GM18517 (cell line): Measurements from ENCODE around the gene SPCS3.
"Not testable (repeated sequence)": the region's sequence is repeated elsewhere in the genome, so short reads cannot be mapped to it uniquely, and the experiment has no call there.

ENCODE experiments used
- ATAC-seq: cut with Tn5 transposase; IDR thresholded peaks from one replicate; pipeline ENCODE4 v1.9.1; 2021; ENCODE audit warnings: mild to moderate bottlenecking, moderate library complexity; ENCODE audit not compliant: unreplicated experiment

Gene SPCS3

DNA sequence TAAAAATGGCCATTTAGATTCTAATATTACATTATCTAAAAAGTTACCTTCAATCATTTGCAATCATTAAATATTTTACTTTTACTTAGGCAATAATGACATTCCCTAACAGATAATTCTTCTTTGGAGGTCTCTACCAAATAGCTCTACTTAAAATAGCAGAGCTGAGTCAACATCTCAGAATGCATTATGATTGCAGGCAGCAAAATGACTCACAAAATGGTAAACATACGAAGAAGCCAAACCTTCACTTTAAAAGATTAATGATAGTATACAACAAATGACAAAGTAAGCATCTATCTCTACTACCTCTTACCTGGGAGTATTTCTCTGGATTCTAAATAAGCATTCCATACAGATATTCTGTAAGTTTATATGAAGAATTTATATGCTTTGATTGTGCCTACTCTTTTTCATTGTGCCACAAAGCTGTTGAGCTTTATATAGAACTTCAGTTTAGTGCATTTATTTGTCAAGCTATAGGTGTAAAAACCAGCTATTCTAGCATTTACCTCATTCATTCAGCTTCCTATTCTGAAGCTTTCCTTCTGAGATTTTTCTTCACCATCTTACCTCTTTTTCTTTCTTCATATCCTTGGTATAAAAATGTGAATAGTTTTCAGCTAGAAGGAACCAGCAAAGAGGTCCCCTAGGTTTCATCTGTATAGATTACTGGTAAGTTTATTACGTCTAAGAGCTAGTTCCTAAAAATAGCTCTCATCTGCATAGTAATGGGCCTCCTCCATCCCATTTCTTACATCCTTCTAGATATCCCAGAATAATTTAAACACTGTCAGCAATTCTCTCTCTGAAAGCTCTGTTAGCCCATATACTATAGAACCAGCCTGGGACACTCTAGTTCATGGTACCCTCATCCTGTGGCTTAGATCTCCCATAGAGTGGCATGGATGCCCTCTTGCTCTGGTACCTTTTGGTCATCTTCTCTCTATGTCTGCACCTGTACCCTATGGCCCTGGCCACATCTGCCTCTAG is 17.2 kb upstream of the SPCS3 start:
- ATAC-seq = no peak

DNA sequence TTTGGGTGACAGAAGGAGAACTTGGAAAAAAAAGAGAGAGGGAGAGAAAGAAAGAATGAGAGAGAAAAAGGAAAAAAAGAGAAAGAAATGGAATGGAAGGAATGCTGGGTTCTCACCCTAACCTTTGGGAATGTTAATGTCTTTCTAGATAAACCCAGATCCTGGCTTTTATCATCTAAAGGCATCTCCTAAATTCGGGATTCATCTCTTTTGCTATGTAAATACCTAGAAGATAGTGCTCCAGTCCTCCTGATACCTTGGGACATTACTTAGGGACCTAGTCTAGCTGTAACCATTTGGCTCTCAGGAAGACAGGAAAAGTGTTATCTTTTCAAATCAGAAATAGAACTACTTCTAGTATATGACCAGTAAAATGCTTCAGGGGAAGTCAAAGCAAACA is 15.8 kb upstream of the SPCS3 start:
- ATAC-seq = no peak

DNA sequence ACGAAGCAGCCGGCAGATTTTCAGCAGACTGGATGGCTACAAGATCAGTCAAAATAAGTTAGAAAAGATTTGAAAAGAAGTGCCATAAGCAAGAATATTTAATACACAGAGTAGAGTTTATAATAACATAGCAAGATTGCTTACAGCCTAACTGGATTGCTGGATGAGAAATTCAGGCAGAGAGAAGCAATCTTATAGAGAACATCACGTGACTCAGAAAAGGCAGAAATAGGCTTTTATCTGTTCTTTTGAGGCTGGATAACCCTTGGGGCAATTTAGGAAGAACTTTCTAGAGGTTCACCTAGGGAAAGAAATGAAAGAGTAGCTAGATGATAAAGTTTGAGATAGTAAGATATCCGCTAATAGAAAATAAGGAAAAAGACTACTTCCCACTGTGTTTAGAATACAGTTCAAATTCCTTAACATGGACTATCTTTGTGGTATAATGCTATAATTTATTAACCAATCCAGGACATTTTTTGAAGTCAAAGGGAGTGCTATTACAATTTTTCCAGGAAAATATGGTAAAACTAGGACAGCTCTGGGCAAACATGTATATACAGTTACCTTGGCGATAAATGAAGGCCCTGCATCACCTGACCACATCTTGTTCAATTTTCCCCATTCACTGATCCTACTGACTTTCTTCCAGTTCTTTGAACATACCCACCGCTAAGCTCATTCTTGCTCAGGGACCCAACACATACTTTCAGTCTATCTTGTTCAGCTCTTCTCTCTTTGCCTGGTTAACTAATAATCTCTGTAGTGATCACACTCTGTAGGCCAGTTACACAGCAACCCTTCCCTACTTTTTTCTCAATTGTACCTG is 12.7 kb upstream of the SPCS3 start:
- no peak for ATAC-seq

DNA sequence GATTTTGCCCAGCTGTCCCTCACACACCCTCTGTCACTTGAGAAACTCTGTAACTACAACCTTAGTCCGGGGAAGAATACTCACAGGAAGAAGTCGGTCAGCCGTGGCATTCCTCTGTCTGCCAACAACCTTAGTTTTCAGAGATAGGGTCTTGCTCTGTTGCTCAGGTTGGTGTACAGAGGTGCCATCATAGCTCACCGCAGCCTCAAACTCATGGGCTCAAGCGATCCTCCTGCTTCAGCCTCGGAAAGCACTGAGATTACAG is 12.2 kb upstream of the SPCS3 start:
- ATAC-seq = no peak

DNA sequence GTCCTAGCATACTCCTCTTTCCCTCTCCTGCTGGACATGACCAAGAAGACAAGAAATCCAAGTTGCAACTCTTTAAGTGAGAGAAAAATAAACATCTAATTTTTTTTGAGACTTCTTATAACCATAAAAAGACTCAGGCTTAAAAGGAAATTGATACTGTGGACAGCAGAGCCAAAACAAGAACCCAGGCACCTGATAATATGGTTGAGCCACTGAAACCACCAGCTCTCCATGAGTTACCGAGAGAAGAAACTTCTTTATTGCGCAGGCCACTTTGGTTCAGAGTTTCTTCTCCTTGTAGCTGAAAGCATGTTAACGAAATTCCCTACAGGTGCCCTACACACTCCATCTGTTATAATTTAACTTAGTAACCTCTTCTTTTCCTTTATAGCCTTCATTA is 11.3 kb upstream of the SPCS3 start:
- ATAC-seq = peak; percentile 42

DNA sequence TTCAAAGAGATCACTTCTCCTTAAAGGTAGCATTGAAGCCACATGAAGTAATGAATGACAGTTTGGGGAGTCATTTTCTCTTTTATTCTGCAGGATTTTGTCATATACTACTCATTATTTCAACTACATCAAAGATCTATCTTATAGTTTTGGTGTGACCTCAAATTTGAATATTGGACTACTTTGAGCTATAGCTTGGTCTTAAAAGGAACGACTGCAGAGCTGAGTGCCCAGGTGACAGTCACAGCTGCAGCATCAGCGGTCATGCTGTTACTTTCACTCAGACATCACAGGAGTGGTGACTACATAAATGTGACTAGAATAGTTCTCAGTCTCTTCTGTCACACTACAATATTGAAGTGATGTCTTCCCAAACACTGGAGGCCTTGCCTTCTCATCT is 10.7 kb upstream of the SPCS3 start:
- peak; percentile 98 for ATAC-seq

DNA sequence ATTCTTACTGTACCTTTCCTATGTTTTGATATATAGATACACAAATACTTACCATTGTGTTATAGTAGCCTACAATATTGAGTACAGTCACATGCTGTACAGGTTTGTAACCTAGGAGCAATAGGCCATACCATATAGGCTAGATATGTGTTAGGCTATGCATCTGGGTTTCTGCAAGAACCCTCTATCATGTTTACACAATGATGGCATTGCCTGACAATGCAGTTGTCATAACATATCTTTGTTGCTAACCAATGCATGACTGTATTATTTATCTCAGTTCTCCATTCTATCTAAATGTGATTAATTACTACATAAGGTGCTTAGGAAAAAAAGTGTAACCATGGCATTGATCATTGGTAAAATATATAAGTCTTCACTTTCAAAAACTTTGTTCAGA is 10.0 kb upstream of the SPCS3 start:
- no peak for ATAC-seq

DNA sequence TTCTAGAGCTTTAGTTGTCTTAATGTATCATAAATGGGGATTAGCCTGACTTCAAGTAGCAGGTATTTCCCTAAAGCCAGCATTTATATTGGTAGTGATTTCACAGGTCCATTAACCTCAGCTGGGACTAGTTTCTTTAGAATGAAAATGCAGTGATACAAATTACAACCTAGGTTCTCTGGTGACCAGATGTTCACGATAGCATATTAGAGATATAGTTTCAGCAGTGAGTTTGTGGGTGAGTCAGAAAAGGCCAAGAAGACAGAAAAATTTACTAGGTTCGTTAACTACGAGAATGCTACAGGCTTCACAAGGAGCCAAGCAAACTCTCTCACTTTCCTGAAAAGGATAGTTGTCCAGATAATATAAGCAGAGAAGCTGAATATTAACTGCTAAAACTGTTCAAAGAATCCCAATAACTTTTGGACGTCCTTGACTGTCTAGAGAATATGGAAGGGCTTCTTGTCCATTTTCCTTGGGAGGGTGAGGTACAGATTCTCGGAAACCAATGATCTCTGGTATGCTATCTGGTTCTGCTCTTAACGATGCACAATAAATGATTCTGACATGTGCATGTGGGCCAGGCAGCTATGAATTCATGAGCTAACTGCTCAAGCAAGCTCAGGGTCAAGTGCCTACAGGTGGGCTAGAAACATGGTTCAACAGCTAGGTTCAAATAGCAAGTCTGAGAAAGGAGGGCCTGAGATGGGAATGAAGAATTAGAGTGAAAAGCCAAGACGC is 6.0 kb upstream of the SPCS3 start:
- no peak for ATAC-seq

DNA sequence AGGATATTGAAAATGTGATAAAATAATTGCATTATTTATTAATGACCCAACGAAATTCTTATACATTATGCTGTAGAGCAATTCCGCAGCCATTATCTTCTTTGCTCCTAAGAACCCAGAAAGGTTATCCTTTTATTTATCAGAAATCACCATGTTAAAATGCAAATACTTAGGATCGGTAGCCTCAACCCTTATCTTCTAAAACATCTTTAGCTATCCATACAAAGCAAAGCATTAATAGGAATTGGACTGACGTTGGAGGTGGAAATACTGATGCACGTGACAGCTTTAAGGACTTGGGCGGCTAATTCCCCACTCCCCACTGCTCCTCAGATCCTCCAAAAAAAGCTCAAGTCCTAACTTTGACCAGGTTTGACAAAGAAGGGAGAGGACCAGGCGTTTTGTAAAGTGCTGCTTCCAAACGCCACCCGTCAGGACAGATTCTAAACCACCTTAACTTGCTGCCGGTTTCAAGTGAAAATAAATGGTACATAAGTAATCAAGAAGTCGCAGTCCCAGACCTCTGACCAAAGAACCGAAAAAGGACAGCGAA is 539 bp upstream of the SPCS3 start:
- ATAC-seq = no peak

DNA sequence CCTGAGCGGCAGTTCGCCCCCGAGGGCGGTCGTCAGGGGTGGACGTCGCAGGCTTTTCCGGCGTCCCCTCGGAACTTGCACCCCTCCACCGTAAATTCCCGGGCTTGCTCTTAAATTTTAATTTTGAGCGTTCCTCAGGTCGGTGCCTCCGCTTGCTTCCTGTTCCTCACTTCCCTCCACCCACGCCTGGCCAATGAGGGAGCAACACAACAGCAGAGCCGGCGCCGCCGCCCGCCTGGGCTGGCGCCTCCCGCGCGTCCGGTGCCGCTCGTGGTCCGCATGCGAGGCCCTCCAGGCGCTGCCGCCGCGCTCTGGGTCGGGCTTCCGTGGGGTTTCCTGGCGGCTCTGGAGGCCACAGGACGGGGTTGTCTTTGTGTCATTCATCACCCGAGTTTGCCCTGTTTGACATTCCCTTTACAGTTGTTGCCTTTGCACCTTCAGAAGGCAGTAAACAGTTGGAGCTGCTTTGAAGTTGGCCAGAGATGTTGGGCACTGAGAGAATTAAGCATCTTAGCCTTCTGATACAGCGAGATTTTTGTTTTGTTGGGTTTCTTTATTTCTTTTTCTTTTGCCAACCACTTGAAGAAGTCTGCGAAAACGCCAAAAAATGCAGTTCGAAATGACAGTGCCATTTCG is 692 bp downstream of the SPCS3 start:
- ATAC-seq = peak; percentile 76

DNA sequence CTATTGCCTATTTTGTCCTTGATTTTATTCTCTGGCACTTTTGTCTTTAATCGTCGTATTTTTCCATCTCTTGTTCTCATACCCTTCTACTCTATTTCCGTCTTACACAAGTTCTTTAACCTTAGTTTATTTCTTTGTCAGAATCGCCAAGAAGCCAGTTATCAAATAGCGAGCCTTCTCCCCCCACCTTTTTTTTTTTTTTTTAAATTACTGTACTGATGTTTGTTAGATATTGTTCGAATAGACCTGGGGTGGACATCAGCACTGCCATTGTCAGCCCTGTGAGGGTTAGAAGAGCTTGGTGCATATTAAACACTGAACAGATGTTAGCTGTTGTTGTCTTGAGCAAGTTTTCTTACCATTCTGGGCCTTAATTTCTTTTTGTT is 1.2 kb downstream of the SPCS3 start:
- no peak for ATAC-seq

DNA sequence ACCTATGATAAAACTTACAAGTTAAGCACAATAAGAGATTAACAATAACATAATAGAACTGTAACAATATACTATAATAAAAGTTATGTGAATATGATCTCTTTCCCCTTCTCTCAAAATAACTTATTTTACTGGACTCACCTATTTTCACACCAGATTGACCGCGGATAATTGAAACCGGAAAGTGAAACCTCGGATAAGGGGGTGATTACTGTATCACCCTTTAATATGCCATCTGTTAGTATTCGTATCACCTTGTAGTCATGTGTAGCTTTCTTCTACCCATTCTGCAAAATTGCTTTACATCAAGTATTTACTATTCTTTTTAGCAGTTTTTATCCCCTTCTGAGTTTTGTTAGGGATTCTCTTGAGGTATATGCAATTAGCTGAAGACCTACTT is 1.8 kb downstream of the SPCS3 start:
- no peak for ATAC-seq

DNA sequence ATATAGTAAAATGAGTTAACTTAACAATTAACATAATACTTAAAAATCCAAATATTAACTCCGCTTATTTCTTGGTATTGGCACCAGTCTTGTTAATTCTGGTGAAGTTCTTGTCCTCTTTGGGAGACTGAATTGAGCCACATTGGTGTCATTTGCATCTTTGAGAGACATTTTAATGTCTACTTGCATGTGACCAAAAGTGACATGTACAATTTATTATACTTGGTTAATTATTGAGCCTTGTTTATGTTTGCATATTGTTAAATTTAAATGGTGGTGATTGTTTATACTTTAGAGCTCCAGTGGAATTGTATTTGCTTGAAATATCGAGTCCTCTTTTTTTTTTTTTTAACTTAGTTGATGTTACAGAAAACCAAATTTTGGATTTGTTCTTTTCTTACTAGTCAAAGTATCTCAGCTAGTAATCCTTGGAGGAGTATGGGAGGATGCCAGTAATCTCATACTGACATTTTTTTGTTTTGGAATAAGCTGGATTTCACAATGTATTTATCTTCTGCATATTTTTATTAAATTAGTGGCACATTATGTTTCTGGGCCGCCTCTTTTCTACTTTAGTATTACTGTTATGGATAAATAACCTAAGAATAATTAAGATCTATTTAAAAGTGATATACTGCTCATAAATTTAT is 3.9 kb downstream of the SPCS3 start:
- no peak for ATAC-seq

DNA sequence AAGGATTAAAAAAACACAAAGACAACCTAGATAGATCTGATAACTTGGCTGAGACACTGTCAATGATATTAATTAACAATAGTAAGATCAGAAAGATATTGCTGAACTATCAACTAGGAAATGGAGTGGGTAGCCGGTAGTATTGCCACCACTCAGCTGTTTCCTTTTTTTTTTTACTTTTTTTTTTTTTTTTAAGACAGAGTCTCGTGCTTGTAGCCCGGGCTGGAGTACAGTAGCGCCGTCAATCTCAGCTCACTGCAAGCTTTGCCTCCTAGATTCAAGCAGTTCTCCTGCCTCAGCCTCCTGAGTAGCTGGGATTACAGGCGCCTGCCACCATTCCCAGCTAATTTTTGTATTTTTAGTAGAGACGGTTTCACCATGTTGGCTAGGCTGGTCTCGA is 5.1 kb downstream of the SPCS3 start:
- not testable (repeated sequence) for ATAC-seq

DNA sequence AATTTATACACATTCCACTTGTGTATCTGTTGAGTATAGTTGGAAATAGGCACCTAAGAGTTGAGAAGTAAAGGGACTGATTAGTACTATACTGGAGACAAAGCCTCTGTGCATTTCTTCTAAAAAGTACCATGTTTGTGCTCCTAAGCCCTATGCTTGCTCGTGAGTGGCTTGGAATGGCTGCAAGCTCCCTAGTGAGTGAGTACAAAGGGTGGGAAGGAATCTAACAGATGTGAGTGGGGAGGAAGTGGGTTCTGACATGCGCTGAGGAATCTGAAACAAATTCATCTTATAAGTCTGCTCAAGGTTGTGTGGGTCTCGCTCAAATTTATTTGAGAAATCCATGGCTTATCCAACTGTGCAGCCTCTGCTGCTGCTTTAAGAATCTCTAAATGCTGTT is 13.3 kb downstream of the SPCS3 start:
- ATAC-seq = no peak

DNA sequence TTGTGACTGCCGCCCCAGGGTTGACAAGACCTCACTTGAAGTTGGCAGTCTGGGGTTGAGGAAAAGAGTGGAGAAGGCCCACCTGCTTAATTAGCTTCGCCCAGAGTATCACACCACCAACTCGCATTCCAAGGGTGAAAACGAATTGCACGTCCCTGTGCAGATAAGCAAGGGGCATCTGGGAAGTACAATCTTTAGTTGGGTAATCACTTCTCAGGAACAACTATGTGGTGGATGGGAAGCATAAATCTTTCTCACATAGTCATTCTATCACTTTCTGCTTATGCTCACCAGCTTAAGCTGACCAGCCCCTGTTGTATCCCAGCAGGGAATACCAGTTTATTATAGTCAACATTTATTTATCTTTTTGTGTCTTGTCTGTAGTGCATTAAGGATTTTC is 14.3 kb downstream of the SPCS3 start:
- no peak for ATAC-seq

DNA sequence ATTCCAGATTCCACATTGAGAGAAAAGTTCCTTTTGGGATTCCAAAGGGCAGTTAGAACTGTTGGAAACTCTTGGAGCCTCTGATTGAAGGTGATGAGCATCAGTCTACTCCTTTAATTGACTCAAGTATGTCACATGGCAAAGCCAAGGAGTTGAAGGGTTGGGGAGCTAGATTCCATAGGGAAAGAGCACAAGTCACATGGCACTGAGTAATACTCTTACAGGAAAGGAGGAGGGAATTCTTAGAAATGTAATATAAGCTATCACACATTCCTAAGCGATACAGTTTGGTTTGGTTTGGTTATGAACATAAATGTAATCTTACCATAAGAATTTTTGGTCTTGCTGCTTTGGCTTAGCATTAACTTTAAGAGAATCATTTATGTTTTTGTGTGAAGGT is 15.7 kb downstream of the SPCS3 start:
- no peak for ATAC-seq

DNA sequence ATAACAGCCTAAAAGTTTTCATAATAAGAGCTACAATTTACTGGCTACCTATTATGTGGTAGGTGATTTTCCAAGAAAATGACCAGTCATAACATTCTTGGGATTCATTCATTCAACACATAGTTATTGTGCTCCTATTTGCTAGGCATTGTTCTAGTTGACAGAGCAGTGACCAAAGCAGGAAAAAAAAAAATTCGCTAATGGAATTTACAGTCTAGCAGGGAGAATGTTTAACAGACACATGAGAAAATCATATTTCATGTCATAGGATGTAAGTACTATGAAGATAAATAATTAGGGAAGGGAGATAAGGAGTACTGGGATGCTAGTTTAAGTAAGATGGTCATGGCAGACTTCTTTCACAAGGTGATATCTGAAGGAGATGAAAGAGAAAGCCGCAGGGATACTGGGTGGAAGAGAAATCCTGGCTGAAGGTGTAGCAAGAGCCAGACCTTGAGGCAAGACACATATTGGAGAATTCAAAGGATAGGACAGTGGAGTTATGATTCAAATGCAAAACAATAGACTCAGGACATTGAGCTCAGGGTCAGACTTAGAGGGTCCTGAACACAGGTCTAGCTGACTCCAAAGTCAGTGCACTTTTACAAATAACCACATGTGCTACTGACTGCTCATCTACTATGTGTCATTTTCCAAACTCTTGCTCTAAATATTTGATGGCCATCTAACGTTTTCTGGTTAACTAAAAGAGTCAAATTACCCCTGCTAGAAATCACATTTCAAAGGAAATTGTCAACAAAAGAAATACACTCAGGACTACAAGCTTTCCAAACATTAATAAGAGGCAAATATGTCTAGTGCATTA is 20.4 kb downstream of the SPCS3 start:
- ATAC-seq = no peak

DNA sequence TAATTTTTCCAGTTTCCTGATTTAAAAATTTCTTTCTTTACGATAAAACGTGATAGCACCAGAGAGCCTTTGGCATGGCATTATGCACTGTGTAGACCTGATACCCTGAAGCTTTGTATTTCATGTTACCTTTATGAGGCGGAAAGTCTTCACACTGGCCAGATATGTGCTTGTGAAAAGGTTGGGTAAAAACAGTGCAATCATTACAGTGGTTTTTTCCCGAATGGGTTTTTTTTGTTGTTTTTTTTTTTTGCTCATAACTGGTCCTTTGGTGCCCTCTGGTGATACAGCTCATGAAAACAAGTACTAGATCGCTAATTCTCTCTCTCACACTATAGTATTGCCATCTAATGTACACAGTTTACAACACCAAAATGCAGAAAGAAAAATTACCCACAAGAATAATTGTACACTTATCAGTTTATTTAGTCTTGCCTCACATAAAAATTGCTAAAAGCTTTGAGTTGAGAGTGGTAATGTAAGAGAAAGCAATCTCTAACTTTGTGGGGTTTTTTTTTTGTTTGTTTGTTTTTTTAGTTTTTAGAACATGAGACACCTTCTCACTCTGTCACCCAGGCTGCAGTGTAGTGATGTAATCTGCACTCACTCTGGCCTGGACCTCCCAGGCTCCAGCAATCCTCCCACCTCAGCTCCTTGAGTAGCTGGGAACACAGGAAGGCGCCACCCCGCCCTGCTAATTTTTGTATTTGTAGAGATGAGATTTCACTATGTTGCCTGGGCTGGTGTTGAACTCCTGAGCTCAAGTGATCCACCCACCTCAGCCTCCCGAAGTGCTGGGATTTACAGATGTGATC is 21.3 kb downstream of the SPCS3 start:
- ATAC-seq = peak; percentile 82
